GM13976 (cell line): ENCODE data around the gene LTBP2.
A peak's percentile ranks its signal among the peaks of the same experiment; 100 is the strongest.
"Not testable (repeated sequence)": the region's sequence is repeated elsewhere in the genome, so short reads cannot be mapped to it uniquely, and the experiment has no call there.

Source experiments
- DNase-seq: peaks from one replicate; pipeline ENCODE4 v3.0.0; 2012; ENCODE audit warnings: low spot score
- CTCF ChIP-seq: IDR thresholded peaks from 2 replicates; pipeline ENCODE4 v1.5.1; 2012; ENCODE audit warnings: borderline replicate concordance, mild to moderate bottlenecking; ENCODE audit not compliant: insufficient read depth; ENCODE audit errors: extremely low read depth, missing control alignments, control extremely low read depth
- in situ Hi-C: fragments of 300-500 bp; cut with MboI; formaldehyde crosslinking; loops from one replicate; pipeline ENCODE4 v1.12.0; 2022; ENCODE audit warnings: low sequenced_read_pairs, mixed read lengths, inconsistent platforms; ENCODE audit not compliant: unreplicated experiment

Gene LTBP2

GRCh38 chr14:74459976-74460375 is 152.1 kb downstream of the LTBP2 start:
- TF ChIP-seq CTCF, result no peak
- in situ Hi-C loops, result no loop called here
- no peak for DNase-seq

- DNase-seq, result peak; percentile 64
- in situ Hi-C loops, result no loop called here
- peak; percentile 42 for TF ChIP-seq CTCF
These were observed 152.6 kb downstream of the LTBP2 start for GRCh38 chr14:74459289-74459946.

GRCh38 chr14:74457565-74457895 is 154.5 kb downstream of the LTBP2 start:
- TF ChIP-seq CTCF, result no peak
- in situ Hi-C loops, result no loop called here
- no peak for DNase-seq

- in situ Hi-C loops, result no loop called here
- DNase-seq, result no peak
- TF ChIP-seq CTCF, result no peak
These were observed 155.1 kb downstream of the LTBP2 start for GRCh38 chr14:74456684-74457564.

GRCh38 chr14:74454397-74454796 is 157.6 kb downstream of the LTBP2 start:
- in situ Hi-C loops, DNase-seq: not testable (repeated sequence)
